HG02981 (cell line): ENCODE data around the gene RFFL.

Experiments
- ATAC-seq: cut with Tn5 transposase; IDR thresholded peaks from one replicate; pipeline ENCODE4 v1.9.1; 2021; ENCODE audit warnings: mild to moderate bottlenecking, moderate library complexity; ENCODE audit not compliant: unreplicated experiment

RFFL gene

DNA sequence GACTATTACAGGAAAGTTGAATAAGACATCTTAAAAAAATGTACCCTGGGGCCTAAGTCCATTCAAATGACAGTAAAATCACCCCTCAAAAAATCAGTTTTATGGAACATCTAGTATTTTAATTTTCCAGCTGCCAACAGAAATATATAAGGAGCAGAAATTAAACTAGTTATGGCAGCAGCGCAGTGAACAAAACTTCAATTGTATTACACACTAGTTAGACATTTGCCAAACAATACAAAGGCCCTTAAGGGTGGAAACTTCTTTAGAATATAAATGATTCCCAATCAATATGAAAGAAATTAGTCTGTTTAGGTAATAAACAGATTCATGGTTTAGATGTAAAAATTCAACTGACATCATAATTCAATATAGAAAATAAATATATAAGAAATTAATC, 18.1 kb upstream of the RFFL start:
- no peak for ATAC-seq

DNA sequence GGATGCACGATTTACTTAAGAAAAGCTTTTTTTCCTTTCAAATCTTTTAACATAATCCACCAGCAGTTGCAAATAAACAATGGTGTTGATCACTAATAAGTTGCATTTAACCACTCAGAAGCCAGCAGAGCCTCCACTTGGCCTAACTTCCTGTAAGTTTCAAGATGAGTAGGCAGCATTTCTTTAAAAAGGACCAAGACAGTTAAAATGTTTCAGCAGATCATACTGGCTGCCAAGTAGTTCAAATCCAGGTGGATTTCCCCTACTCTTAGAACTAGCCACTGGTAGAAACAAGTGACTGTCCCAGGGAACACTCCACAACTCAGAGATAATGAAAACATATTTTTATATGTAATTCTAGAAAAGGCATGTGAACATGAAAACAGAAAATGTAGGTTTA, 17.0 kb upstream of the RFFL start:
- ATAC-seq = no peak

DNA sequence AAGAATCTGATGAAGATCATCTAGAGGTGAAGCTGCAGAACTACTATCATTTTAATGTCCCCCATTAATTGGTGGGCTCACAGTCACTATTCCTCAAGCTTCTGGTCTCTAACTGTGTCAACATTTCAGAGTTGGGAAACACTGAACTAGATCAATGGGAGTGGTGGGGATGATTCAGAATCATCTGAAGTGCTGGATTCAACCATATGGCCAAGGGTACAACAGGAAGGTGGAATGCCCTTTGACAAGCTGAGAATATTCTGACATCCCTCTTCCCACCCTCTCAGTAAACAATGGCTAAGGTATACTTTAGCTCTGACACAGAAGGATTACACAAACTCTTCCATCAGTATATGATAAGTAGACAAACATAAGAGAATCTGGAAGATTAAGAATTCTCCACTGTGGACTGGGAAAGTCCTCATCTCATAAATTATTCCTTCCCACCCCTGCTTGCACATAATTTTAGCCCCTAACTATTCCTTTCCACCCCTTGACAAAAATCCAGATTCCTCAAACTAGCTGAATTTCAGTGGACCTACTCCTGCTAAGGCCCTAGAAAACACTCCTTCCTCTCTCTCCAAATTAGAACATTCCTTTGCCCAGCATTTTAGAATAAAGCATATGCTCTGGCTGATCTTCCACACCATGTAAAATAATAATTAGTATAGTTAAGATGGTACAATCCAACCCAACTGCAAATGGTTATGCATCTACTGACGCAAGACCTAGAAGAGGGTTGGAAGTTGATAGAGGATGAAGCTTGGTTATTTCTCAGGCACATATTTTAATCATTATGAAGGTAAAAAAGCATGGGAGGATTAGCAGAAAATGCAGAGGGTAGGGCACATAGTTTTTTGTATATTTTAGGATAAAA, 16.3 kb upstream of the RFFL start:
- no peak for ATAC-seq

DNA sequence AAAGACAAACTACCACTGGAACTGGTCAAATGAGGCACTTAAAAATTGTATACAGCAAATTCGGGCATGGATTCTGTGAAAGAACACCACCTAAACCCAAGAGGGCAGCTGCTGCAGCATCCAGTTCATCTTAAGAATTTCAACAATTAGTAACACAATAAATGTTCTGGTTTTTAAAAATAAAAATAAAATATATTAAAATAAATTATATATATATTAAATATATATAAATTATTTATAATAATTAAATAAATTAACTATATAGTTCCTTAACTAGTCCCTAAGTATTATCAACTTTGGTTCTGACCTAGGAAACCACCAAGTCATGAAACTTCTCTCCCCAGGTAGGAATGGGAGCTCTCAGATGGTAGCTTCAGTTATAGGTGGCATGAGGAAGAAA, 13.4 kb upstream of the RFFL start:
- no peak for ATAC-seq

DNA sequence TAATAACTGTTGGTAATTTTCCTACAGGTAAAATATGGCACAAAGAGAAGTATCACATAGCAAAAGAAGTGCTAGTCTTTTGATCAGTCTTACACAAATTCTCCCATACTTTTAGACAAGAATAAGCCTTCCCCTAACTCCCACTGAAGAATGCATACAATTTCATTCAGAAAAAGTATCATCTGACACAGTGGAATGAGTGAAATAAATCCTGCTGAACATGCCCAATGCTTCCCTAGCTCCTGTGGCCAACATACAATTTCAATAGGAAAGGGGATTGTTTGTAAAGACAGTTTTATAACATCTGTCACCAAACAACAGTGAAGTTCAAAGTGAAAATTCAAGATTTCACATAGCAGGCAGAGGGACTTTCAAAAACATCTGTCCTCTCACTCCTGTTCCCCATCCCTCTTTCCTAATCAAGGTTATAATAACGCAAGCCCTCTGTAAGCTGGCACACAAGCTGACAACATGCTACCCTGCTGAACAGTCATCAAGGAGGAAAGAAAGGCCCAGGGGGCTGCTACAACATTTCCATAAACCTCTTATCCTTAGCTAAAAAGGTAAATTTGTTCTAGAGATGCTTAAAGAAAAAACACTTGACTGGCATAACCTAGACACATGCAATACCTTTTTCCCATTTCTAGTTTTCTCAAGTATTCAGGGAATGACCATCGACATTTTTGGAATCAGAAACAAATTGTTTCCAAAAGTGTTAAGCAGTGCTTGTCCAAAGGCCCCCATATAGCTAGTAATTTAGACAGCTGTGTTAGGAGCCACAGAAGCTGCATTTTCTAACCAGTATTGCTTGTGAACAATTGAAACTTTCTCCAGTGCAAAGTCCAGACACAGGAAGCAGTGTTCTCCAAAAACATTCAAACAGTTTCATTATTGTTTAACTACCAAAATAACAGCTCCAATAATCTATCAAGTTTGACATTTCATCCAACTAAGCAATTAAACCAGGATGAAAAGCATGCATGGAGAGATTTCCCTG, 11.5 kb upstream of the RFFL start:
- ATAC-seq = no peak

DNA sequence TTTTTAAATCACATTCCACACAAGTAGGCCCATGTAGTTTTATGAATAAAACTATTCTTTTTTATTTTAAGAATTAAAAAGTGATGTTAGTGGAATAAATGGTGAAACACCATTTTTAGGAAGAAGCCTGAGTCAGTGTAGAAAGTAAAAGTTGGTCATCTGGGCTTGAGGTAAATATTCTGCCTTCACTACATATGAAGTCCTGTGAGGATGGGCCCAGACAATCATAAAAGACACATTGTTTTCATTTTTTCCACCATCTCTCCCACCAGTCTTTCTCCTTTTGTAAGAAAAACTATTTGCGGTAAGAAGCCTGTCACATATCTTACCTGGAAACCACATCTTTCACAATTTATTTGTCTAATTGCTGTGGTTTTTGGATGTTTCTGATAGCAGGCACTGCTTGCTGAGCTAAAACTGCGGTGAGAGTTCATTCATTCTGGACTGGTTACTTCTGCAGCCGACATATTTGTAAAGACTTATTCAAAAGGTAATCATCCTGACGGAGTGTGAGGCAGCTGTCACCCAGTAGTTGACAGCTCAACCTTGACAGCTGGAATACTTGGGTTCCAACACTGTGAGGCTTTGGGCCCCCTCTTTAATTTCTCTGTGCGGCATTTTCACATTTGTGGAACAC, 10.6 kb upstream of the RFFL start:
- ATAC-seq = no peak

DNA sequence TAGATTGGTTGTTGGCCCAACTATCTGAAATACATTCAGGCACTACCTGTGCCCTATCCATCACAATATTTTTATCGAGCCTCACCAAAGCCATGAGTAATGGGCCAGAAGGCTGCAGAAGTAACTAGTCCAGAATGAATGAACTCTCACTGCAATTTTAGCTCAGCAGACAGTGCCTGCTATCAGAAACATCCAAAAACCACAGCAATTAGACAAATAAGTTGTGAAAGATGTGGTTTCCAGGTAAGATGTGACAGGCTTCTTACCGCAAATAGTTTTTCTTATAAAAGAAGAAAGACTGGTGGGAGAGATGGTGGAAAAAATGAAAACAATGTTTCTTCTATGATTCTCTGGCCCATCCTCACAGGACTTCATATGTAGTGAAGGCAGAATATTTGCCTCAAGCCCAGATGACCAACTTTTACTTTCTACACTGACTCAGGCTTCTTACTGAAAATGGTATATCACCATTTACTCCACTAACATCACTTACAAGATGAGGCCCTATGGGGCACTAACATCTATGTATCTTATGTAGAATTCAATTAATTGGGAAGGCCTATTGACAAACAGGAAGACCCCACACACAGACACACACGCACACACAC, 9.8 kb upstream of the RFFL start:
- ATAC-seq = no peak

DNA sequence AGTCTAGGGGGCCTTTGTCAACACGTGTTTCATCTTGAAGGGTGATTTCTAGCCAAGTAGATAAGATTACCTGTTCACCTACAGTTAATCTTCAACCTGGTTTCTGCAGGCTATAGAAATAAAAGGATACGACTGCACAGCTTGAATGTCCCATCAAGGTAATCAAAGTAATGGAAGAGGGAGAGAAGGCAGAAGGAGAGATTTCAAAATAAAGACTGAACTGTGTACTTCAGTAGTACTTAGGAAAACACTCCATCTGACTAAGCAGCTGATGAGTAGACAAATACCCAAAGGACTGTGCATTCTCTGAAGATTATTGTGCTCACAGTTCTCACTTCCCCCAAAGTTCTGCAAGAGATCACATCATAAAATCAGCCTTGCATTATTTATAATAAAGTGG, 5.8 kb upstream of the RFFL start:
- no peak for ATAC-seq

GRCh38 chr17:35068249-35068648, 4.7 kb upstream of the RFFL start:
- ATAC-seq = no peak

GRCh38 chr17:35065880-35066279, 2.4 kb upstream of the RFFL start:
- ATAC-seq = no peak

GRCh38 chr17:35064516-35065215, 1.2 kb upstream of the RFFL start:
- ATAC-seq = no peak

GRCh38 chr17:35062308-35062707, 1.2 kb downstream of the RFFL start:
- ATAC-seq = no peak

GRCh38 chr17:35057332-35057915, 6.1 kb downstream of the RFFL start:
- no peak for ATAC-seq

- no peak for ATAC-seq
Observed at GRCh38 chr17:35056013-35056412, 7.5 kb downstream of the RFFL start.

DNA sequence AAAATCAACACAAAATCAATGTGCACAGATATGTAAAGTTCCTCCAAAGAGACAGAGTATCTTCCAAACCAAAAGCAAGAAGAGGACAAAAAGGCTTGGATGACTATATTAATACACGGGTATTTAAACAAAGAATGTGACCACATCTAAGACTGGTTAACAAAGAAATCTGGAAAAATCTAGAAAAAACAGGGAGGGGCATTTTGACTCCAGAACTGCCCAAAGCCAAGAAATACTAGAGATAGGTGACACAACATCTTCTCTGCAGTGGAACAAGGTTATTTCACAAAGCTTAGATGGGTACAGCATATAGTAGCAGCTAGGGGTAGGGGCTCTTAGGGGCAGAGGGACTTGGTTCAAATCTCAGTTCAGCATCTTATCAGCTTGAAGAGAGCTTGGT, 10.3 kb downstream of the RFFL start:
- ATAC-seq = no peak

GRCh38 chr17:35052780-35053179, 10.7 kb downstream of the RFFL start:
- no peak for ATAC-seq

GRCh38 chr17:35052241-35052610, 11.3 kb downstream of the RFFL start:
- no peak for ATAC-seq

DNA sequence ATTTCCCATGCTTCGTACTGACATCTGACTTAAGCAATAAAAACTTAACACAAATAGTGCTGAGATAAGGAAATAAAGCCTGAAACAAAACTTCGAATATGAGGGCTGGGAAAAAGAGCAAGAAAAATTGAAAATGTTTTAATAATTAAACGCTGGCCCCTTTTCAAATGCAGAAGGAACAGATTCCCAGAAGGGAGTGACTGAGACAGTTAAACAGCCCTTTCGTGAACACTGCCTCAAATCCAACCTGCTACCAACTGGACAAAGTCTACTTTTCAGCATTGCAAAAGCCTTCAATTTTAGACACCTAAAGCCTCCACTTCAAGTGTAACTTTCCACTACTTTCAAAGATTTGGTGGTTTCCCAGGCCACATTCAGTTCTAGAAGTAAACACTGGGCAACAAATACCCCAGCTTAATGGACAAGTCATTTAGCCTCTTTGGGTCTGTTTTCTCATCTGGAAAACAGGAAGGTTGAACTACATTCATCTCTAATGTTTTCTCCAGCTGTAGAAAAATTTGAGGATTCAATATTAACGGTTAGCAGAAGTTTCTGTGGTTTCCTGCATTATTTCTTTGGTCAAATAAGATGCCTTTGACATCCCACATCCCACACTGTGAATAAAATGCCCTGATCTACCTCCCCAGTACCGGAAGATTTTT, 11.8 kb downstream of the RFFL start:
- ATAC-seq = peak; percentile 42

- ATAC-seq = peak; percentile 65
Observed at GRCh38 chr17:35051183-35051578, 12.3 kb downstream of the RFFL start.
